K562 (cell line): ENCODE data around the gene ARHGEF26. TPM values are rescaled to one million over a fixed set of nuclear protein-coding genes. Genes with fewer than 3 reads are reported as not detected.

ENCODE experiments used
- ATAC-seq: fragments of 200-7000 bp; cut with Tn5 transposase; 3 replicates; pipeline ENCODE4 v1.9.1; 2020; ENCODE audit warnings: moderate library complexity
- BruUV-seq: library from RNA; stranded (reverse); fragments of 400-500 nt; replicated peaks from 2 replicates; lab custom pipeline; 2021; lab: Mats Ljungman, UMichigan
- CTCF ChIA-PET: fragments of 300-600 bp; formaldehyde crosslinking; extraction: SDS; loops from one replicate; lab custom pipeline; 2021; ENCODE audit warnings: low intra/inter-chr PET ratio; lab: Yijun Ruan, JAX
- POLR2A ChIA-PET: fragments of 300-600, 350-650 bp; sonication (Branson Sonifier 250); formaldehyde crosslinking; extraction: SDS; loops from one replicate; lab custom pipeline; 2021; ENCODE audit warnings: antibody characterized with exemption, inconsistent platforms; lab: Yijun Ruan, JAX
- DNase-seq, 4 experiments: peaks; one replicate each; pipeline versions ENCODE4 v3.0.0 to v3.0.0-alpha.2; 2011 to 2018; ENCODE audit warnings: low spot score in 3 of 4, mixed read lengths in 3 of 4; ENCODE audit errors: extremely low read depth in 1 of 4
- FAIRE-seq: peaks from 2 replicates; lab custom pipeline; 2011; peaks lifted over from hg19 to GRCh38; lab: Jason Lieb, UNC
- H2AFZ ChIP-seq: 2 replicates; pipeline ENCODE4 v1.6.0; 2011; ENCODE audit warnings: low read depth, low read length, control low read depth, inconsistent platforms
- H3K27ac ChIP-seq: fragments of 200-600 bp; 3 replicates; pipeline ENCODE4 v1.8.0; 2011; ENCODE audit warnings: low read depth, mild to moderate bottlenecking, control low read depth, inconsistent platforms, low read length, moderate library complexity, mixed read lengths; ENCODE audit errors: extremely low read depth
- H3K27me3 ChIP-seq, 2 experiments: fragments of 300-600 bp in 1 of 2; 2 replicates in 1 of 2; 3 replicates in 1 of 2; pipeline versions ENCODE4 v1.6.0 to v1.8.0; 2011; ENCODE audit warnings: inconsistent platforms in 2 of 2, low read length in 2 of 2, mild to moderate bottlenecking in 1 of 2, mixed read lengths in 1 of 2, moderate library complexity in 1 of 2; ENCODE audit not compliant: control insufficient read depth in 2 of 2, insufficient read depth in 2 of 2
- H3K36me3 ChIP-seq: fragments of 300-600 bp; 3 replicates; pipeline ENCODE4 v1.8.0; 2011; ENCODE audit warnings: mild to moderate bottlenecking, low read length, inconsistent platforms; ENCODE audit not compliant: control insufficient read depth, insufficient read depth
- H3K4me1 ChIP-seq, 2 experiments: fragments of 200-600 bp in 1 of 2; replicated peaks in 1 of 2; 2 replicates in 1 of 2; 3 replicates in 1 of 2; pipeline versions ENCODE4 v1.5.1 to v1.8.0; 2011; ENCODE audit warnings: inconsistent platforms in 2 of 2, low read length in 2 of 2, mild to moderate bottlenecking in 1 of 2, mixed read lengths in 1 of 2, moderate library complexity in 1 of 2; ENCODE audit not compliant: control insufficient read depth in 2 of 2, insufficient read depth in 2 of 2
- H3K4me2 ChIP-seq: 2 replicates; pipeline ENCODE4 v1.6.1; 2011; ENCODE audit warnings: low read length, control low read depth, inconsistent platforms, mixed read lengths; ENCODE audit not compliant: insufficient read depth
- H3K4me3 ChIP-seq: fragments of 200-600 bp; sonication (generic), shearing (Covaris generic); 2 replicates; pipeline ENCODE4 v1.5.1; 2016; ENCODE audit warnings: control low read depth, inconsistent platforms
- H3K79me2 ChIP-seq: fragments of 200-600 bp; 3 replicates; pipeline ENCODE4 v1.8.0; 2011; ENCODE audit warnings: low read length, inconsistent platforms; ENCODE audit not compliant: control insufficient read depth, insufficient read depth
- H3K9ac ChIP-seq, 2 experiments: 2 replicates each; pipeline versions ENCODE4 v1.6.0 to v1.6.1; 2011; ENCODE audit warnings: low read depth in 2 of 2, low read length in 2 of 2, control low read depth in 1 of 2, inconsistent platforms in 1 of 2, mild to moderate bottlenecking in 1 of 2, mixed read lengths in 1 of 2; ENCODE audit not compliant: insufficient read depth in 1 of 2
- H3K9me1 ChIP-seq: one replicate; pipeline ENCODE4 v1.6.0; 2011; ENCODE audit warnings: inconsistent platforms, mild to moderate bottlenecking, low read length, moderate library complexity; ENCODE audit not compliant: control insufficient read depth, insufficient read depth
- H3K9me3 ChIP-seq: replicated peaks from 2 replicates; pipeline ENCODE4 v1.5.1; 2011; ENCODE audit warnings: low read depth, low read length, inconsistent platforms; ENCODE audit not compliant: control insufficient read depth, insufficient read depth
- H4K20me1 ChIP-seq: replicated peaks from 2 replicates; pipeline ENCODE4 v1.6.1; 2011; ENCODE audit warnings: low read length, inconsistent platforms, mixed read lengths; ENCODE audit not compliant: control insufficient read depth, insufficient read depth
- HMGN3 ChIP-seq: IDR thresholded peaks from 2 replicates; pipeline ENCODE4 v1.6.1; 2011; ENCODE audit warnings: borderline replicate concordance, low read depth, mild to moderate bottlenecking, mixed read lengths, low read length; ENCODE audit not compliant: insufficient read length; ENCODE audit errors: extremely low read depth
- MTA2 ChIP-seq: fragments of 450-650 bp; IDR thresholded peaks from 2 replicates; pipeline ENCODE4 v1.6.1; 2016; ENCODE audit warnings: low read depth
- SP2 ChIP-seq: IDR thresholded peaks from 2 replicates; pipeline ENCODE4 v1.6.1; 2011; ENCODE audit warnings: mild to moderate bottlenecking, low read depth, low read length, moderate library complexity; ENCODE audit not compliant: poor library complexity, severe bottlenecking; ENCODE audit errors: extremely low read depth
- TCF15 ChIP-seq: fragments of 250-450 bp; sonication (Bioruptor Pico); IDR thresholded peaks from 2 replicates; pipeline ENCODE4 v1.8.0; 2022; ENCODE audit warnings: moderate library complexity, mild to moderate bottlenecking, inconsistent platforms
- WGBS: fragments of 100-300 bp; shearing (Covaris generic); methylation state at CpG from one replicate; pipeline ENCODE4 v1.1.6; 2016; ENCODE audit warnings: low coverage, mixed read lengths; ENCODE audit not compliant: insufficient coverage; ENCODE audit errors: missing lambda C conversion rate; 5-methylcytosine and 5-hydroxymethylcytosine counted together
- in situ Hi-C: fragments of 300-500 bp; cut with MboI; formaldehyde crosslinking; loops from 4 replicates; pipeline ENCODE4 v1.15.0; 2018; ENCODE audit warnings: inconsistent platforms, mixed read lengths
- intact Hi-C: fragments of 100-400 bp; cut with micrococcal nuclease; formaldehyde crosslinking; loops from 2 replicates; pipeline ENCODE4 v1.14.2; 2022
- polyA plus RNA-seq, 8 experiments: library from polyadenylated mRNA; depleted of rRNA in 4 of 8; stranded (reverse) in 5 of 8; unstranded in 3 of 8; fragments of >200 nt; fragmentation: Nextera tagmentation in 2 of 8; fragmentation: Illumina TruSeq in 1 of 8; extraction: Ambion mirVana in 2 of 8; extraction: Trizol in 1 of 8; gene quantifications; 2 replicates each; pipeline versions ENCODE4 v1.2.1 to v1.2.3, GENCODE V29; 2011 to 2014; ENCODE audit warnings: inconsistent platforms in 1 of 8, missing spikeins in 1 of 8
- total RNA-seq, 7 experiments: library from RNA; depleted of rRNA in 6 of 7; stranded (reverse); fragments of >200 nt in 6 of 7; fragmentation: Illumina TruSeq in 2 of 7; extraction: Trizol in 2 of 7; gene quantifications; 2 replicates each; pipeline versions ENCODE4 v1.2.1 to v1.2.3, GENCODE V29; 2011 to 2021; ENCODE audit warnings: low replicate concordance in 1 of 7

ARHGEF26 gene
- total and polyA plus RNA-seq, 9 of the 15 experiments (the other 6 are each of a cell fraction or from before 2014, with no cell fraction given) = 0.01 to 0.11 (median 0.04) TPM; not detected in 2

DNA sequence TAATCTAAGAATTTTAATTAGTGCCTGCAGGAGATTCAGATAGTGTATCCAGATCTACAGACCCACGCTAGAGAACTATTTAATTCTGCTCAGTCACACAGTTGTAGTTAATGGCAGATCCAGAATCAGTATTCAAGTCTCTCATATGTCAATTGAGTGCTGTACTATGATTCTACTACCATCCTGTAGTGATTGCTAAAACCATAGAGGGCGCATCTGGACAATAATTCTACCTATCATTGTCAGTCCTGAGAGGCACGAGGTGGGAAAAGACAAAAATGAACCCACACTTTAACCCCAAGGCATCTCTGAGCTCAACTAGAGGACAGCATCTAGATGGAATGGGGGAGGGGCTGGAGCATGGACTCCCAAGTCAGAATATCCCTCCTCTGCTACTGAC, 180.4 kb downstream of the ARHGEF26 start:
- H3K4me2 ChIP-seq = no peak overlapping the region
- no peaks in the 10 kb centered on the region for H4K20me1 ChIP-seq
- FAIRE-seq (no peak), DNase-seq (no peak), ATAC-seq (peak; percentile 42)
- no peak overlapping the region for H3K27ac ChIP-seq
- in situ Hi-C loops = loop anchor here (25.0 kb wide), 1 partner anchor 1561 kb away; the partner anchor contains the start of genes GMPS and SLC33A1
- intact Hi-C loops = no loop called here
- H3K9me1 ChIP-seq = no peaks in the 10 kb centered on the region
- peaks cover 90% of the 10 kb centered on the region for H3K36me3 ChIP-seq
- no peak overlapping the region for H3K4me3 ChIP-seq
- no peak overlapping the region for H2AFZ ChIP-seq
- ChIA-PET POLR2A (no interaction called here), CTCF (no interaction called here)
- WGBS = 79% methylated on average over 3 of the region's 3 CpGs
- no peaks in the 10 kb centered on the region for H3K9me3 ChIP-seq
- H3K79me2 ChIP-seq = no peaks in the 10 kb centered on the region
- no peak for TF ChIP-seq MTA2
- BruUV-seq = no TSS peak
- no peak overlapping the region for H3K9ac ChIP-seq
- no peaks in the 10 kb centered on the region for H3K27me3 ChIP-seq
- no peaks in the 10 kb centered on the region for H3K4me1 ChIP-seq

- intact Hi-C loops (no loop called here), in situ Hi-C loops (loop anchor here (25.0 kb wide), 1 partner anchor 1558 kb away; the partner anchor contains the start of genes GMPS and SLC33A1)
- BruUV-seq = no TSS peak
- FAIRE-seq = no peak
- Histone ChIP-seq H3K36me3 (peaks cover 97% of the 10 kb centered on the region), H3K4me2 (no peak overlapping the region), H3K9ac (no peak overlapping the region), H2AFZ (no peak overlapping the region), H3K4me1 (no peaks in the 10 kb centered on the region), H3K79me2 (peaks cover 12% of the 10 kb centered on the region; the same call in 2 of the 3 replicates), H3K27ac (no peak overlapping the region), H4K20me1 (no peaks in the 10 kb centered on the region), H3K4me3 (no peak overlapping the region), H3K27me3 (no peaks in the 10 kb centered on the region), H3K9me3 (no peaks in the 10 kb centered on the region), H3K9me1 (no peaks in the 10 kb centered on the region)
- ChIA-PET POLR2A (interaction anchor here (1.9 kb wide), 1 partner anchor 8 kb away, joined by 3 read pairs; no protein-coding TSS in a partner anchor), CTCF (no interaction called here)
- no peak for ATAC-seq
- no peak for DNase-seq
- no peak for TF ChIP-seq HMGN3
- no peak for TF ChIP-seq TCF15
- no peak for TF ChIP-seq SP2
Observed at GRCh38 chr3:154304116-154304786, 183.1 kb downstream of the ARHGEF26 start.
